ENCODE results near the gene CA9.

CA9 gene

GRCh38 chr9:35651956-35652828 is 21.5 kb upstream of the CA9 start:
- no peak for DNase-seq (ENCODE audit: low spot score)

GRCh38 chr9:35652829-35653209 is 20.9 kb upstream of the CA9 start:
- DNase-seq (ENCODE audit: low spot score), result no peak

GRCh38 chr9:35653611-35654010 is 20.1 kb upstream of the CA9 start:
- no peak for DNase-seq (ENCODE audit: low spot score)

GRCh38 chr9:35656348-35656747 is 17.4 kb upstream of the CA9 start:
- no peak for DNase-seq (ENCODE audit: low spot score)

GRCh38 chr9:35656831-35657545 is 16.7 kb upstream of the CA9 start:
- no peak for DNase-seq (ENCODE audit: low spot score)

GRCh38 chr9:35657546-35658136 is 16.1 kb upstream of the CA9 start, which contains the start of gene RMRP:
TSS of gene RMRP (minus strand) at chr9:35658019.
- peak; percentile 99 for DNase-seq (ENCODE audit: low spot score)

- peak; percentile 92 for DNase-seq (ENCODE audit: low spot score)
Measured at GRCh38 chr9:35658137-35658967, 15.4 kb upstream of the CA9 start, which contains the start of gene CCDC107. TSS of gene CCDC107 (plus strand) at chr9:35658292. CDS start at chr9:35658380, 88 bp downstream.

GRCh38 chr9:35658968-35659220 is 14.8 kb upstream of the CA9 start:
- no peak for DNase-seq (ENCODE audit: low spot score)

- no peak for DNase-seq (ENCODE audit: low spot score)
Measured at GRCh38 chr9:35659340-35659739, 14.4 kb upstream of the CA9 start.

- no peak for DNase-seq (ENCODE audit: low spot score)
Measured at GRCh38 chr9:35660966-35661415, 12.7 kb upstream of the CA9 start.

- no peak for DNase-seq (ENCODE audit: low spot score)
Measured at GRCh38 chr9:35661756-35662350, 11.9 kb upstream of the CA9 start.

- no peak for DNase-seq (ENCODE audit: low spot score)
Measured at GRCh38 chr9:35662437-35662836, 11.3 kb upstream of the CA9 start.

- DNase-seq (ENCODE audit: low spot score), result peak; percentile 68
Measured at GRCh38 chr9:35664531-35665470, 8.9 kb upstream of the CA9 start, which contains the start of gene ARHGEF39. TSS of gene ARHGEF39 (minus strand) at chr9:35665195. CDS start at chr9:35665169, 26 bp downstream.

GRCh38 chr9:35665471-35665818 is 8.3 kb upstream of the CA9 start:
- DNase-seq (ENCODE audit: low spot score), result no peak

GRCh38 chr9:35666045-35666444 is 7.7 kb upstream of the CA9 start:
- DNase-seq (ENCODE audit: low spot score), result no peak

GRCh38 chr9:35666549-35666948 is 7.2 kb upstream of the CA9 start:
- no peak for DNase-seq (ENCODE audit: low spot score)

- no peak for DNase-seq (ENCODE audit: low spot score)
Measured at GRCh38 chr9:35667939-35668338, 5.8 kb upstream of the CA9 start.

- DNase-seq (ENCODE audit: low spot score), result no peak
Measured at GRCh38 chr9:35669331-35670145, 4.2 kb upstream of the CA9 start.

- no peak for DNase-seq (ENCODE audit: low spot score)
Measured at GRCh38 chr9:35674025-35674361, 265 bp downstream of the CA9 start.

- DNase-seq (ENCODE audit: low spot score), result no peak
Measured at GRCh38 chr9:35675204-35675603, 1.5 kb downstream of the CA9 start.
